ENCODE results near the gene LSMEM2.
"Not testable (repeated sequence)": the region's sequence is repeated elsewhere in the genome, so short reads cannot be mapped to it uniquely, and the experiment has no call there.

The LSMEM2 gene

GRCh38 chr3:50266017-50266416 is 12.9 kb upstream of the LSMEM2 start:
- no peak for DNase-seq

- DNase-seq = no peak
These were observed 12.1 kb upstream of the LSMEM2 start for GRCh38 chr3:50266836-50267235.

DNA sequence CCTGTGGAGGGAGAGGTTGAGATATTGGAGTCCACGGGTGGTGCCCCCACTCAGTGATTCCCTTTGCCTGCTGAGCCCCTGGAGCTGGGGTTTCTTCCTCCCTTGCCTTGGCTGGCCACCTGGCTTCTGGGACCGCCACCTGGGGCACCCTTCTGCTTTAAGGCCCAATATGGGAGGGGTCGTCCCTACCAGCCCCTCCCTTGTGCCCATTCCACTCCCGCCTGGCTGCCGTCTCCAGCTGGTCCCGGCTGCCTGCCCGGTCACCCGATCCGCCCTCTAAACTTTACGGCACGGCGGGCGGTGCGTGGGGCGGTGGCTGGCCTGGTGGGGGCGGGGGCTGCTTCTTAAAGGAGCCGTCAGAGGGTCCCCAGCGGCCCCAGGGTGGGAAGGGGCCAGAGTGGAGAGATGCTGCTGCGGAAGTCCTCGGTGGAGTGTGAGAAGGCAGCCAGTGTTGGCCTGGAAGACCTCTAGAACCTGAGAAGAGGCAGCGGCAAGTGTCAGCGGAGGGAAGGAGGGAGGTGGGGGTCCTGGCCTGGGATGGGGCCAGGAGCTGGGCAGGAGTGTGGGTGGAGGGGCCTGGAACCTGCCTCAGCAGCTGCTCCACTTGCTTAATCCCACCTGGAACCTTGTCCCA is 11.5 kb upstream of the LSMEM2 start:
- DNase-seq = no peak

DNA sequence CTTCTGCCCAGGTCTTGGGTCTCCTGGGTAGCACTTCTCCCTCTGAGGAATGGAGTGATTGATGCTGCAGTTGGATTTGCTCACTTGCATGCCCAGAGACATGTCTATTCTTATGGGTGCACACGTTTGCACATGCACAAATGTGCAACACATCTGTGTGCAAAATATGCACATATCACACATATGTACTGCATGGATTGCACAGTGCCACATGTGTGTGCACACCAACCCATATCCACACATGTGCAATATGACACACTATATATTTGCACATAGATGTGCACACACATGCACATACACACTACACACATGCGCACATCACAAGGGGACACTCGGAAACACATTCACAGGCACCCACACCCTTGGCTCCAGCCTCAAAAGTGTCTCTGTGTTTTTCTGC is 10.6 kb upstream of the LSMEM2 start:
- DNase-seq = no peak

GRCh38 chr3:50268703-50269451 is 10.0 kb upstream of the LSMEM2 start, which contains the start of gene SEMA3B:
Gene SEMA3B (plus strand): TSS chr3:50269147. CDS start chr3:50269241, 94 bp downstream.
- no peak for DNase-seq

DNA sequence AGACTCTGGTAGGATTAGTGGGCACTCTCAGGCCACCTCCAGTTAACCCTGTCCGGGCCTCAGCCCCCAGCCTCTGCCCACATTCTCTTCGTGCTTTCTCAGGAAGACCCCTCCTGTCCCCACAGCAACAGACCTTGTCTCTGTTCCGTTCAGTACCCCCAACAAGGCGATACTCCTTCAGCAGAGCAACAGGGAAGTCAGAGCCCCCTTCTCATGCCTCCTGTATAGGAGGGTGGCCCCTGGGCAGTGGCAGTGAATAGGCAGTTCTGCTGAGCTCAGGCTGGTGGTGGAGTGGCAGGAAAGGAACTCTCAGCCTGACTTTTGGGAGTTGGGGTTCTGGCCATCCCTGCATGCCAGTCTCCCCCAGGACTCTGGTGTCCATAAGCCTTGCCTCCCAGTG is 9.4 kb upstream of the LSMEM2 start:
- DNase-seq = no peak

- no peak for DNase-seq
These were observed 8.9 kb upstream of the LSMEM2 start for GRCh38 chr3:50269977-50270413.

GRCh38 chr3:50270422-50271224 is 8.3 kb upstream of the LSMEM2 start:
- DNase-seq = no peak

DNA sequence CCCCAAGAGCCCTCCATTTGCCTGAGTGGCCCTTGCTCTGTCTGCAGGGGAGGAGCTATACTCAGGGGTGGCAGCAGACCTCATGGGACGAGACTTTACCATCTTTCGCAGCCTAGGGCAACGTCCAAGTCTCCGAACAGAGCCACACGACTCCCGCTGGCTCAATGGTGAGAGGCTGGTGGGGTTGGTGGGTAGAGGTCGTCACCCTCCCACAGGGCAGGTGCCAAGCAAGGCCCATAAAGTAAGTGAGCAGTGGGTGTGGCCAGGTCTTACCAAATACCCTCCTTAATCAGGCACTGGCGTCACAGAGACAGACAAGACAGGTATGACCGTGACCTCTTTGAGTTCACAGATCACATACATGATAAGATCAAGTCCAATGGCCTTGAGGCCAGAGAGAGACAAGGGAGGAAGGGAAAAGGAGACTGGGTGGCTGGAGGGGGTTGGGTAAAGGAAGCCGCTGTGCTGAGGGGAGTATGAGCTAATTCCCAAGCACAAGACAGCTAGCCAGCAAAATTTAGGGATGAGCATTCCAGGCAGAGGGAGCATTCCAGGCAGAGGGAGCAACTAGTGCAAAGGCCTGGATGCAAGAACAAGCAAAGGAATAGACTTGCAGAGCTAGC is 7.5 kb upstream of the LSMEM2 start:
- DNase-seq = no peak

GRCh38 chr3:50272538-50272910 is 6.4 kb upstream of the LSMEM2 start:
- not testable (repeated sequence) for DNase-seq

DNA sequence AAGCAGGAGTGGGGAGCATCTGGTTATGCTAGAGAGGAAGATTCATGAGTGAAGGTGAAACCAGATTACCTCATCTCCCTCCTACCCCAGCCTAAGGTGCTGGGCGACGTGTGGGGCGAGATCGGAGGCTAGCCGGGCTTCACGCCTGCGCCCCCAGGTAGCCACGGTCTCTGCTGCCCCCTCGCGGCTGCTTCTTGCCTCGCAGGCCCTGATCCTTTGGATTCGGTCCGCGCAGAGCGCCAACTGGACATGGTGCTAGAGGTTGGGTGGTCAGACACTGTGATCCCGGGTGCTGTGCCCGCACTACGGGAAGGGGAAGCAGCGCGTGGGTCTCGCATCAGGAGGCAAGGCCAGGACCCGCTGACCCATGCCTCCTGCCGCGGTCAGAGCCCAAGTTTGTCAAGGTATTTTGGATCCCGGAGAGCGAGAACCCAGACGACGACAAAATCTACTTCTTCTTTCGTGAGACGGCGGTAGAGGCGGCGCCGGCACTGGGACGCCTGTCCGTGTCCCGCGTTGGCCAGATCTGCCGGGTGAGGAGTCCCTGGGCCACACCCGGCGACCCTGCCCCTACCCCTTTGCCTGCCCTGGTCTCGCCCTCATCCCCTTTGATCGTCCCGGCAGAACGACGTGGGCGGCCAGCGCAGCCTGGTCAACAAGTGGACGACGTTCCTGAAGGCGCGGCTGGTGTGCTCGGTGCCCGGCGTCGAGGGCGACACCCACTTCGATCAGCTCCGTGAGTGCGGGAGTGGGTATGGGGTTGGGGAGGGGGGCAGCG is 5.8 kb upstream of the LSMEM2 start:
- DNase-seq = peak; percentile 96

GRCh38 chr3:50273689-50274065 is 5.2 kb upstream of the LSMEM2 start:
- DNase-seq = no peak

DNA sequence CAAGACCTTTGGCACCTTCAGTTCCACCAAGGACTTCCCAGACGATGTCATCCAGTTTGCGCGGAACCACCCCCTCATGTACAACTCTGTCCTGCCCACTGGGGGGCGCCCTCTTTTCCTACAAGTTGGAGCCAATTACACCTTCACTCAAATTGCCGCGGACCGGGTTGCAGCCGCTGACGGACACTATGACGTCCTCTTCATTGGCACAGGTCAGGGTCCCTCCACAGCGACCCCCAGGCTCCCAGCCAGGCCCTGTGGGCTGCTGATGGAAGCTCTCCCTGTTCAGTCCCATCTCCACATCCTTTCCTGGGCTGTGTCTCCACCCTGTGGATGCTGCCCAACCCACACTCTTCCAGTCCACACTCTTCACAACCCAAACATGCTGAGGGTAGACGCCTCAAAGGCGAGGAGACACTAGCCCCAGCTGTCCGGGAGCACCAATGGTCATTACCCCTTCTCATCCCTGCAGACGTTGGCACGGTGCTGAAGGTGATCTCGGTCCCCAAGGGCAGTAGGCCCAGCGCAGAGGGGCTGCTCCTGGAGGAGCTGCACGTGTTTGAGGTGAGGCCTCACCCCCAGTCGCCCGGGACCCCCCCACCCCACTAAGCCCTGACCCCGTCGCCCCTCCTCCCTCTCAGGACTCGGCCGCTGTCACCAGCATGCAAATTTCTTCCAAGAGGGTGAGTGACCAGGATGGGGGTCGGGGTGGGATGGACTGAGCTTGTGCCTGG is 4.3 kb upstream of the LSMEM2 start:
- peak; percentile 83 to 84 for DNase-seq

- DNase-seq = peak in 1 of 2 experiments; percentile 43
These were observed 3.5 kb upstream of the LSMEM2 start for GRCh38 chr3:50275141-50275995.

DNA sequence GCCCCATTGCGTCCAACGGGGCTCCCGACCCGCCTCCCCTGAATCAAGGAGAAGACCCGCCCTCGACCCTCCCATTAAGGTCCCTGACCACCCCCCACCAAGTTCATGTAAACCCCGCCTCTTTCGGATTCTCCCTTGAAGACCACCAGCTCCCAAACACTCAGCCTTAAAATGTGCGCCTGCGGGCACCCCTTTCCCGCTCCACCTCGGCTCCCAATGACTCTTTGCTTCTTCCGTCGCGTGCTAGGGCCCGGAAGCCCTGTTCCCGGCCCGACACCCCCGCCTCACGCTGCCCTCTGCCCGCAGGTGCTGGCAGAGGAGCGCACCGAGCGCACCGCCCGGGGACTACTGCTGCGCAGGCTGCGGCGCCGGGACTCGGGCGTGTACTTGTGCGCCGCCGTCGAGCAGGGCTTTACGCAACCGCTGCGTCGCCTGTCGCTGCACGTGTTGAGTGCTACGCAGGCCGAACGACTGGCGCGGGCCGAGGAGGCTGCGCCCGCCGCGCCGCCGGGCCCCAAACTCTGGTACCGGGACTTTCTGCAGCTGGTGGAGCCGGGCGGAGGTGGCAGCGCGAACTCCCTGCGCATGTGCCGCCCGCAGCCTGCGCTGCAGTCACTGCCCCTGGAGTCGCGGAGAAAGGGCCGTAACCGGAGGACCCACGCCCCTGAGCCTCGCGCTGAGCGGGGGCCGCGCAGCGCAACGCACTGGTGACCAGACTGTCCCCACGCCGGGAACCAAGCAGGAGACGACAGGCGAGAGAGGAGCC is 2.7 kb upstream of the LSMEM2 start:
- peak; percentile 45 to 64 for DNase-seq

DNA sequence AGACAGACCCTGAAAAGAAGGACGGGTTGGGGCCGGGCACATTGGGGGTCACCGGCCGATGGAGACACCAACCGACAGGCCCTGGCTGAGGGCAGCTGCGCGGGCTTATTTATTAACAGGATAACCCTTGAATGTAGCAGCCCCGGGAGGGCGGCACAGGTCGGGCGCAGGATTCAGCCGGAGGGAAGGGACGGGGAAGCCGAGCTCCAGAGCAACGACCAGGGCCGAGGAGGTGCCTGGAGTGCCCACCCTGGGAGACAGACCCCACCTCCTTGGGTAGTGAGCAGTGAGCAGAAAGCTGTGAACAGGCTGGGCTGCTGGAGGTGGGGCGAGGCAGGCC is 2.2 kb upstream of the LSMEM2 start:
- no peak for DNase-seq

DNA sequence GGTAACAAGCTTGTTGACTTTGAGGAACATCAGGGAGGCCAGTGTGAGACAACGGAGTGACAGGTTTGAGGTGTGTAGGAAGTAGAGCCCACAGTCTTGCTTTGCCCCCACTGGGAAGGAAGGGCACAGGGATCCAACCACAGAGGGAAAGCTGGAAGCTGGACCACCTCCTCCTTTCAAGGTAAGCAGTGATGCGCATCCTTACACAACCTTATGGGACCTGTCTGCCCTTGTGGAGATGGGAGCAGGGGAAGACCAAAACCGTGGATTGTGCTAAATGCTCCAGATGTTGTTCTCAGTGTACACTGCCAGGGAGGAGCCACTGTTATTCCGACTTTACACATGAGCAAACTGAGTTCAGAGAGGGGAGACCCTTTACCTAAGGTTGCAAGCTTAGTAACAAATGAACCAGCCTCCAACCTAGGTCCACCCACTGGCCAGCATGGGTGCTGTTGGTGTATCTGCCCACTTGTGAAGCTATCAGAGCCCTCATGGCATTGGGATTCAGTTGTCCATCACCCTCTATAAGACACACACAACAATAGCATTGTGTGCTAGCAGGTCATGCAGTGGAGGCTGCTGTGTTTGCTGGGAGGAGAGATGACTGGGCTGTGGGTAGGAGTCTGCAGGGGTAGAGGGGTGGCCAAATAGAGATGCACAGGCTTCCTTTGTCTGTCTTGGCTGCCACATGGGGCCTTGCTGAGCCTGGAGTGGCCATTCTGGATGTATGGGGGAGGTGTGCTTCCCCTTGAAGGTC is 586 bp upstream of the LSMEM2 start:
- no peak for DNase-seq

GRCh38 chr3:50279255-50280016 is 549 bp downstream of the LSMEM2 start:
- DNase-seq = no peak
